HL-60/S4 (cell line): ENCODE data around the gene ARHGAP31.
"Not testable (repeated sequence)": the region's sequence is repeated elsewhere in the genome, so short reads cannot be mapped to it uniquely, and the experiment has no call there.

Experiments used
- in situ Hi-C: fragments of 300-500 bp; cut with MboI; formaldehyde crosslinking; loops from 2 replicates; pipeline ENCODE4 v1.14.3; 2022; ENCODE audit warnings: low sequenced_read_pairs

The ARHGAP31 gene

GRCh38 chr3:119293105-119293870, 895 bp upstream of the ARHGAP31 start:
- in situ Hi-C loops = no loop called here

- in situ Hi-C loops = no loop called here
Observed at GRCh38 chr3:119294696-119295671, 801 bp downstream of the ARHGAP31 start.

GRCh38 chr3:119295816-119296726, 1.9 kb downstream of the ARHGAP31 start:
- in situ Hi-C loops = no loop called here

- in situ Hi-C loops = no loop called here
Observed at GRCh38 chr3:119296727-119297122, 2.5 kb downstream of the ARHGAP31 start.

GRCh38 chr3:119297169-119297568, 3.0 kb downstream of the ARHGAP31 start:
- in situ Hi-C loops = no loop called here

GRCh38 chr3:119298565-119298941, 4.4 kb downstream of the ARHGAP31 start:
- in situ Hi-C loops = no loop called here

GRCh38 chr3:119300991-119301391, 6.8 kb downstream of the ARHGAP31 start:
- in situ Hi-C loops = no loop called here

GRCh38 chr3:119301662-119302061, 7.5 kb downstream of the ARHGAP31 start:
- in situ Hi-C loops = no loop called here

GRCh38 chr3:119302697-119303551, 8.7 kb downstream of the ARHGAP31 start:
- in situ Hi-C loops = no loop called here

- in situ Hi-C loops = no loop called here
Observed at GRCh38 chr3:119304201-119304713, 10.1 kb downstream of the ARHGAP31 start.

GRCh38 chr3:119305286-119305685, 11.1 kb downstream of the ARHGAP31 start:
- in situ Hi-C loops = no loop called here

GRCh38 chr3:119306378-119306777, 12.2 kb downstream of the ARHGAP31 start:
- in situ Hi-C loops = not testable (repeated sequence)

GRCh38 chr3:119308355-119308754, 14.2 kb downstream of the ARHGAP31 start:
- in situ Hi-C loops = no loop called here

GRCh38 chr3:119309591-119309990, 15.4 kb downstream of the ARHGAP31 start:
- in situ Hi-C loops = no loop called here

GRCh38 chr3:119310071-119310470, 15.9 kb downstream of the ARHGAP31 start:
- in situ Hi-C loops = no loop called here

GRCh38 chr3:119311081-119311925, 17.1 kb downstream of the ARHGAP31 start:
- in situ Hi-C loops = no loop called here

- in situ Hi-C loops = no loop called here
Observed at GRCh38 chr3:119313461-119313860, 19.3 kb downstream of the ARHGAP31 start.

GRCh38 chr3:119314821-119315220, 20.6 kb downstream of the ARHGAP31 start:
- in situ Hi-C loops = no loop called here
